ENCODE measurements around the gene DVL2. TPM values are rescaled to one million over a fixed set of nuclear protein-coding genes. Genes with fewer than 3 reads are reported as not detected.

DVL2 gene
- total and polyA plus RNA-seq, 4 donors = 3.4 to 24.5 (median 11.3) TPM

DNA sequence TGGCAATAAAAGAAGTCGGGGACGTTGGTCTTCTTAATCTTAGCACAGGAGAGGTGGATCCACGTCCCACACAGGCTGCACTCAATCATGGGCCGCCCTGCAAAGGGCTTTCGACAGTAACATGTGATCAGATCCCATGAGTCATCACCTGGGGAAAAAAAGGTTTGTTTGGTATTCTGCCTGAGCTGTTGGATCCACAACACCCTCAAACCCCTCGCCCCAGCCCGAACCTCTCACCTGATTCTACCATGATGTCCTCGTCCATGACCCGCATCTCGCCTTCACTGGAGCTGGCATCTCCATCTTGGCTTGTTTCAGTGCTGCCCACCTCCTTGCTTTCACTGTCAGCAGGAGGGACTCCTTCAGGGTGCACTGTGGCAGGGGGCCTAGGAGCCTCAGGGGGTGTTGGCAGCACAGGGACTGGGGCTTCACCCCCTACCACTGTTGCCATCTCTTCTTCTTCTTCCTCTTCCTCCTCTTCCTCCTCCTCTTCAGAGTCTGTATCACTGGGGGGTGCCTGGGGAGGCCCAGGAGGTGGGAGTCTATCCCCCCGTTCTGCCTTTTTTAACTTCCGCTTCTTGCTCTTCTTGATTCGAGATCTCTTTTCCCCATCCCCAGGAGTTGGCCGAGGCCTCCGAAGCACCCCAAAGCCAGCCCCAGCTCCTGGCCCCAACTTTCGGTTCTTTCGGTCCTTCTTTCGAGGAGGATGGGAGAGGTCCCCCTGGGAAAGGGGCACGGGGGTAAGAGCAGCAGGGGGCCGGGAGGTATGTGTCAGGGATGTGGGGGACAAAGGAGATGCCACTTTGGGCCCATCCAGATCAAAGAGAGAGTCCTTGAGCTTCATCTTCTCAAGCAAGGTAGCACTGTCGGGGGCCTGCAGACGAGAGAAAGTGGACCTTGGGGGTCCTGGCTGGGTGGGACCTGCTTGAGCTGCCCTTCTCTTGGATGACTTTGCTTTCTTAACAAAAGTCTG is 1.7 kb upstream of the DVL2 start:
- Histone ChIP-seq H3K9ac (ENCODE audit: low read depth in 1 of 2, low read length in 2 of 2) (no peak overlapping the region), H3K36me3 (ENCODE audit: control insufficient read depth in 4 of 4, insufficient read depth in 3 of 4, low read depth in 1 of 4, low read length in 3 of 4) (peaks cover 7 to 24% (median 14%) of the 10 kb centered on the region in 4 donors), H3K4me1 (ENCODE audit: control insufficient read depth in 4 of 4, insufficient read depth in 4 of 4, low read length in 3 of 4) (peaks cover 7 to 63% (median 47%) of the 10 kb centered on the region in 4 donors), H3K27ac (ENCODE audit: low read depth in 1 of 2, low read length in 2 of 2) (no peak overlapping the region), H3K9me3 (ENCODE audit: control insufficient read depth in 4 of 4, low read length in 3 of 4) (no peaks in the 10 kb centered on the region), H3K27me3 (ENCODE audit: control insufficient read depth in 4 of 4, insufficient read depth in 4 of 4, low read length in 3 of 4) (no peaks in the 10 kb centered on the region), H3K4me3 (ENCODE audit: low read depth in 1 of 3, low read length in 3 of 3) (no peak overlapping the region)
- 88% methylated on average over 22 of the region's 22 CpGs for WGBS
- DNase-seq (ENCODE audit: low spot score) = no peak
- TF ChIP-seq YY1 (IDR thresholded peaks at IDR 0.05) = no peak
- no peak for TF ChIP-seq RAD21 (IDR thresholded peaks at IDR 0.05)
- TF ChIP-seq FOXA2 (IDR thresholded peaks at IDR 0.05) = no peak
- TF ChIP-seq JUND (IDR thresholded peaks at IDR 0.05) = no peak
- no peak for TF ChIP-seq RXRA (IDR thresholded peaks at IDR 0.05)
- no peak for TF ChIP-seq EGR1 (IDR thresholded peaks at IDR 0.05; ENCODE audit: low read depth in 2 of 2)
- TF ChIP-seq NR2F2 (IDR thresholded peaks at IDR 0.05) = no peak
- no peak for TF ChIP-seq HNF4A (conservative IDR thresholded peaks at IDR 0.05)
- TF ChIP-seq, protein P1, sequence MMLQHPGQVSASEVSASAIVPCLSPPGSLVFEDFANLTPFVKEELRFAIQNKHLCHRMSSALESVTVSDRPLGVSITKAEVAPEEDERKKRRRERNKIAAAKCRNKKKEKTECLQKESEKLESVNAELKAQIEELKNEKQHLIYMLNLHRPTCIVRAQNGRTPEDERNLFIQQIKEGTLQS (IDR thresholded peaks at IDR 0.05) = no peak
- TF ChIP-seq, protein P2, sequence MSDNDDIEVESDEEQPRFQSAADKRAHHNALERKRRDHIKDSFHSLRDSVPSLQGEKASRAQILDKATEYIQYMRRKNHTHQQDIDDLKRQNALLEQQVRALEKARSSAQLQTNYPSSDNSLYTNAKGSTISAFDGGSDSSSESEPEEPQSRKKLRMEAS (IDR thresholded peaks at IDR 0.05) = no peak
- TF ChIP-seq FOXA1 (IDR thresholded peaks at IDR 0.05) = no peak
- TF ChIP-seq GABPA (IDR thresholded peaks at IDR 0.05 in 1 of 2, conservative IDR thresholded peaks at IDR 0.05 in 1 of 2) = no peak
- TF ChIP-seq TAF1 (conservative IDR thresholded peaks at IDR 0.05) = no peak
- TF ChIP-seq, protein P3, sequence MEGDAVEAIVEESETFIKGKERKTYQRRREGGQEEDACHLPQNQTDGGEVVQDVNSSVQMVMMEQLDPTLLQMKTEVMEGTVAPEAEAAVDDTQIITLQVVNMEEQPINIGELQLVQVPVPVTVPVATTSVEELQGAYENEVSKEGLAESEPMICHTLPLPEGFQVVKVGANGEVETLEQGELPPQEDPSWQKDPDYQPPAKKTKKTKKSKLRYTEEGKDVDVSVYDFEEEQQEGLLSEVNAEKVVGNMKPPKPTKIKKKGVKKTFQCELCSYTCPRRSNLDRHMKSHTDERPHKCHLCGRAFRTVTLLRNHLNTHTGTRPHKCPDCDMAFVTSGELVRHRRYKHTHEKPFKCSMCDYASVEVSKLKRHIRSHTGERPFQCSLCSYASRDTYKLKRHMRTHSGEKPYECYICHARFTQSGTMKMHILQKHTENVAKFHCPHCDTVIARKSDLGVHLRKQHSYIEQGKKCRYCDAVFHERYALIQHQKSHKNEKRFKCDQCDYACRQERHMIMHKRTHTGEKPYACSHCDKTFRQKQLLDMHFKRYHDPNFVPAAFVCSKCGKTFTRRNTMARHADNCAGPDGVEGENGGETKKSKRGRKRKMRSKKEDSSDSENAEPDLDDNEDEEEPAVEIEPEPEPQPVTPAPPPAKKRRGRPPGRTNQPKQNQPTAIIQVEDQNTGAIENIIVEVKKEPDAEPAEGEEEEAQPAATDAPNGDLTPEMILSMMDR (IDR thresholded peaks at IDR 0.05; ENCODE audit: low read depth, low read length, missing input control) = no peak
- TF ChIP-seq HNF4G (IDR thresholded peaks at IDR 0.05) = no peak
- TF ChIP-seq SP1 (IDR thresholded peaks at IDR 0.05) = no peak
- TF ChIP-seq, protein P4, sequence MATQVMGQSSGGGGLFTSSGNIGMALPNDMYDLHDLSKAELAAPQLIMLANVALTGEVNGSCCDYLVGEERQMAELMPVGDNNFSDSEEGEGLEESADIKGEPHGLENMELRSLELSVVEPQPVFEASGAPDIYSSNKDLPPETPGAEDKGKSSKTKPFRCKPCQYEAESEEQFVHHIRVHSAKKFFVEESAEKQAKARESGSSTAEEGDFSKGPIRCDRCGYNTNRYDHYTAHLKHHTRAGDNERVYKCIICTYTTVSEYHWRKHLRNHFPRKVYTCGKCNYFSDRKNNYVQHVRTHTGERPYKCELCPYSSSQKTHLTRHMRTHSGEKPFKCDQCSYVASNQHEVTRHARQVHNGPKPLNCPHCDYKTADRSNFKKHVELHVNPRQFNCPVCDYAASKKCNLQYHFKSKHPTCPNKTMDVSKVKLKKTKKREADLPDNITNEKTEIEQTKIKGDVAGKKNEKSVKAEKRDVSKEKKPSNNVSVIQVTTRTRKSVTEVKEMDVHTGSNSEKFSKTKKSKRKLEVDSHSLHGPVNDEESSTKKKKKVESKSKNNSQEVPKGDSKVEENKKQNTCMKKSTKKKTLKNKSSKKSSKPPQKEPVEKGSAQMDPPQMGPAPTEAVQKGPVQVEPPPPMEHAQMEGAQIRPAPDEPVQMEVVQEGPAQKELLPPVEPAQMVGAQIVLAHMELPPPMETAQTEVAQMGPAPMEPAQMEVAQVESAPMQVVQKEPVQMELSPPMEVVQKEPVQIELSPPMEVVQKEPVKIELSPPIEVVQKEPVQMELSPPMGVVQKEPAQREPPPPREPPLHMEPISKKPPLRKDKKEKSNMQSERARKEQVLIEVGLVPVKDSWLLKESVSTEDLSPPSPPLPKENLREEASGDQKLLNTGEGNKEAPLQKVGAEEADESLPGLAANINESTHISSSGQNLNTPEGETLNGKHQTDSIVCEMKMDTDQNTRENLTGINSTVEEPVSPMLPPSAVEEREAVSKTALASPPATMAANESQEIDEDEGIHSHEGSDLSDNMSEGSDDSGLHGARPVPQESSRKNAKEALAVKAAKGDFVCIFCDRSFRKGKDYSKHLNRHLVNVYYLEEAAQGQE (IDR thresholded peaks at IDR 0.05) = no peak
- TF ChIP-seq, protein P5, sequence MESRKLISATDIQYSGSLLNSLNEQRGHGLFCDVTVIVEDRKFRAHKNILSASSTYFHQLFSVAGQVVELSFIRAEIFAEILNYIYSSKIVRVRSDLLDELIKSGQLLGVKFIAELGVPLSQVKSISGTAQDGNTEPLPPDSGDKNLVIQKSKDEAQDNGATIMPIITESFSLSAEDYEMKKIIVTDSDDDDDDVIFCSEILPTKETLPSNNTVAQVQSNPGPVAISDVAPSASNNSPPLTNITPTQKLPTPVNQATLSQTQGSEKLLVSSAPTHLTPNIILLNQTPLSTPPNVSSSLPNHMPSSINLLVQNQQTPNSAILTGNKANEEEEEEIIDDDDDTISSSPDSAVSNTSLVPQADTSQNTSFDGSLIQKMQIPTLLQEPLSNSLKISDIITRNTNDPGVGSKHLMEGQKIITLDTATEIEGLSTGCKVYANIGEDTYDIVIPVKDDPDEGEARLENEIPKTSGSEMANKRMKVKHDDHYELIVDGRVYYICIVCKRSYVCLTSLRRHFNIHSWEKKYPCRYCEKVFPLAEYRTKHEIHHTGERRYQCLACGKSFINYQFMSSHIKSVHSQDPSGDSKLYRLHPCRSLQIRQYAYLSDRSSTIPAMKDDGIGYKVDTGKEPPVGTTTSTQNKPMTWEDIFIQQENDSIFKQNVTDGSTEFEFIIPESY (IDR thresholded peaks at IDR 0.05) = no peak
